ENCODE measurements around the gene IFNG. TPM values are rescaled to one million over a fixed set of nuclear protein-coding genes. Genes with fewer than 3 reads are reported as not detected.

The IFNG gene
- total and polyA plus RNA-seq, 8 donors: 0.38 TPM; not detected in 7

DNA sequence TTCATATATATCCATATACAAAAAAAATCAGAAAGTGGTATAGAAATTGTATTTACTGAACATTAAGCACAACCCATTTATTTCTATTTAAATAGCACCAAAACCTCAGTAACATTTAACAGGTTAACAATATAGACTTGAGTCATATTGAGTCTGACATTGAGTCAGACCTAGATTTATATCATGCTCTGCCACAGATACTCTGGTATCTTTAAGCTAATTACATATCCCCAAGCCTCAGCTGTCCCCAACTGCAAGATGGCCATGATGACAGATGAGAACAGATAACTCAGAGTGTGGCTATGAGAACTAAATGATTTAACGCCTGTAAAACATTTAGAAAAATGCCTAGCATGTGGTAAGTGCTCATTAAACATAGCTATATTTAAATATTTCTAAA, 40.3 kb downstream of the IFNG start:
- no peaks in the 10 kb centered on the region for H3K36me3 ChIP-seq
- H3K27me3 ChIP-seq: no peaks in the 10 kb centered on the region
- intact Hi-C loops (cut with DNase I): no loop called here
- DNase-seq (no peak), FAIRE-seq (no peak), ATAC-seq (no peak)
- TF ChIP-seq, protein P1, sequence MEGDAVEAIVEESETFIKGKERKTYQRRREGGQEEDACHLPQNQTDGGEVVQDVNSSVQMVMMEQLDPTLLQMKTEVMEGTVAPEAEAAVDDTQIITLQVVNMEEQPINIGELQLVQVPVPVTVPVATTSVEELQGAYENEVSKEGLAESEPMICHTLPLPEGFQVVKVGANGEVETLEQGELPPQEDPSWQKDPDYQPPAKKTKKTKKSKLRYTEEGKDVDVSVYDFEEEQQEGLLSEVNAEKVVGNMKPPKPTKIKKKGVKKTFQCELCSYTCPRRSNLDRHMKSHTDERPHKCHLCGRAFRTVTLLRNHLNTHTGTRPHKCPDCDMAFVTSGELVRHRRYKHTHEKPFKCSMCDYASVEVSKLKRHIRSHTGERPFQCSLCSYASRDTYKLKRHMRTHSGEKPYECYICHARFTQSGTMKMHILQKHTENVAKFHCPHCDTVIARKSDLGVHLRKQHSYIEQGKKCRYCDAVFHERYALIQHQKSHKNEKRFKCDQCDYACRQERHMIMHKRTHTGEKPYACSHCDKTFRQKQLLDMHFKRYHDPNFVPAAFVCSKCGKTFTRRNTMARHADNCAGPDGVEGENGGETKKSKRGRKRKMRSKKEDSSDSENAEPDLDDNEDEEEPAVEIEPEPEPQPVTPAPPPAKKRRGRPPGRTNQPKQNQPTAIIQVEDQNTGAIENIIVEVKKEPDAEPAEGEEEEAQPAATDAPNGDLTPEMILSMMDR (IDR thresholded peaks at IDR 0.05): no peak
- no peaks in the 10 kb centered on the region for H3K4me1 ChIP-seq
- H3K4me3 ChIP-seq: no peak overlapping the region
- no peak overlapping the region for H3K27ac ChIP-seq
- WGBS, 2 donors: 61 to 71% methylated on average over 1 of the region's 1 CpG
- no peaks in the 10 kb centered on the region for H3K9me3 ChIP-seq

DNA sequence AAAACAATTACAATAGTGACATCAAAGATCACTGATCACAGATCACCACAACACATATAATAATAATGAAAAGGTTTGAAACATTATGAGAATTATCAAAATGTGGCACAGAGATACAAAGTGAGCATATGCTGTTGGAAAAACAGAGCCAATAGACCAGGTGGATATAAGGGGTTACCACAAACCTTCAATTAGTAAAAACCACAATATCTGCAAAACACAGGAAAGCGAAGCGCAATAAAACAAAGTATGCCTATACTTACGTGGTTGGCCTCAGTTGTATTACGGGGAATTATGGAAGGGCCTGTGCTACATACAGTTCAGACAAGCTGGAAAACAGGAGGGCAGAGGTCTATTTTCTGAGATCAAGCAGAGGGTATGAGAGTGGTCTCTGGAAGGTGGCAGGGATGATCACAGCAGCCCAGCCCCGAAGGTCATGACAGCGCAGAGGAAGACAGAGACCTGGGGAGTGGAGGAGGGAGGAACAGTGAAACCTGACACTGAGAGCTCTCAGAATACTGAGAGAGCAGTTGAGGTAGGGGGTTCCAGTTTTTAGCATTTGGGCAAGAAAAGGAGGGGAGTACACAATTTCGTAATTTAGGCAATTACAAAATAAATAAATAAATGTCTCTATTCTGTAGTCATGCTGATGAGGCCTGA, 41.3 kb downstream of the IFNG start:
- TF ChIP-seq, protein P1 (IDR thresholded peaks at IDR 0.05): no peak
- no peaks in the 10 kb centered on the region for H3K9me3 ChIP-seq

DNA sequence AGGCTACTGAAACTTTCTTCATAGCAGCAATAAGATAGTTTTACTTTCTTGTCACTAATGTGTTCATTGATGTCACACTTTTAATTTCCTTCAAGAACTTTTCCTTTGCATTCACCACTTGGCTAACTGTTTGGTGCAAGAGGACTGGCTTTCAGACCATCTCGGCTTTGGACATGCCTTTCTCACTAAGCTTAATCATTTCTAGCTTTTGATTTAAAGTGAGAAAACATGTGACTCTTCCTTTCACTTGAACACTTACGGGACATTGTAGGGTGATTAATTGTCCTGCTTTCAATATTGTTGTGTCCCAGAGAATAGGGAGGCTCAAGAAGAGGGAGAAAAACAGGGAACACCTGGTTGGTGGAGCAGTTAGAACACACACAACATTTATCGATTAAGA, 41.9 kb downstream of the IFNG start:
- TF ChIP-seq, protein P1 (IDR thresholded peaks at IDR 0.05): no peak
- DNase-seq: no peak
- no peak overlapping the region for H3K27ac ChIP-seq
- no peaks in the 10 kb centered on the region for H3K36me3 ChIP-seq
- no peaks in the 10 kb centered on the region for H3K27me3 ChIP-seq
- intact Hi-C loops (cut with DNase I): no loop called here
- no peaks in the 10 kb centered on the region for H3K4me1 ChIP-seq
- no peak for ATAC-seq
- 62 to 66% methylated on average over 3 of the region's 3 CpGs for WGBS, 2 donors
- no peak overlapping the region for H3K4me3 ChIP-seq
- no peaks in the 10 kb centered on the region for H3K9me3 ChIP-seq
- FAIRE-seq: no peak

More for the DNA sequence above, 41.3 kb downstream of the IFNG start:
- intact Hi-C loops (cut with DNase I): no loop called here
- ATAC-seq (no peak), DNase-seq (no peak), FAIRE-seq (no peak)
- Histone ChIP-seq H3K4me1 (no peaks in the 10 kb centered on the region), H3K27me3 (no peaks in the 10 kb centered on the region), H3K27ac (no peak overlapping the region), H3K36me3 (no peaks in the 10 kb centered on the region), H3K4me3 (no peak overlapping the region)
- WGBS, 2 donors: 84 to 90% methylated on average over 7 of the region's 7 CpGs

DNA sequence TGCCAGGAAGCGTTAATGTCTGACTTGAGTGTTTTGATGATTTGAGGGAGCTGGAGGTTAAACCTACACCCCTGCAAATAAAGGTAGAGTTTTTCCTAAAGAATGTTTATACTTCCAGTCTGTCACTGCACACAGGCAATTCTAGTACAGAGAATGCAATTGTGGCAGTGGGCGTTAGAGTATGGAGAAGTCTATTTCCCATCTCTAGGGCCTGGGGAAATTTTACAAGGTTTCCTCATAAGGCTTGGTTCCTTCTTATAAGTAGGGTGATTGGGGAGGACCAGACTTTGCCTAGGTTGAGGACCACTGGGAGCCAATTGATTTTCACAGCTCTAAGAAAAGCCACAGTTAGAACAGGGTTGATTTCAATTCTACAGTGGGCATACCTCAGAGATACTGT, 44.3 kb downstream of the IFNG start:
- intact Hi-C loops (cut with DNase I): no loop called here
- Histone ChIP-seq H3K4me1 (no peaks in the 10 kb centered on the region), H3K27ac (no peak overlapping the region), H3K4me3 (no peak overlapping the region), H3K9me3 (no peaks in the 10 kb centered on the region), H3K27me3 (no peaks in the 10 kb centered on the region), H3K36me3 (no peaks in the 10 kb centered on the region)
- DNase-seq: no peak
- no peak for ATAC-seq
- FAIRE-seq: no peak
- WGBS, 2 donors: 88 to 89% methylated on average over 2 of the region's 2 CpGs
- TF ChIP-seq, protein P1 (IDR thresholded peaks at IDR 0.05): no peak

DNA sequence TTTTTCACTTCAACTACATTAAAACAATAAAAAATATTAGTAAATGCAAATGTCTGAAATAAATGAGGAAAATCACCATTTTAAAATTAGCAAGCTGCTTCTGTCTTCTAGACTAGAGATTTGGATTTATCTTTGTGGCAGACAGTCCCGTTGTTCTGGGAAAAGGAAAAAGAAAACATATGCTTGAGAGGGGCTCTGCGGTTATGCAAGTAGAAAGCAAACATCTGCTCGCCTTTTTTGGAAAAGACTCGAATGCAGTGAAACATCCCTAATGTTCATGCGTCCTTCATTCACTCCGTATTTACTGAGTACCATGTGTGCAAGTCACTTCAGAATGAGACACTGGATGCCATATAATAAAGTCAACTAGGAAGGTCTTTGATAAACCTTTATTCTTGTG, 44.9 kb downstream of the IFNG start:
- FAIRE-seq: no peak
- Histone ChIP-seq H3K27me3 (no peaks in the 10 kb centered on the region), H3K9me3 (no peaks in the 10 kb centered on the region), H3K4me1 (no peaks in the 10 kb centered on the region), H3K36me3 (no peaks in the 10 kb centered on the region), H3K4me3 (no peak overlapping the region), H3K27ac (no peak overlapping the region)
- WGBS, 2 donors: 72 to 78% methylated on average over 6 of the region's 6 CpGs
- TF ChIP-seq, protein P1 (IDR thresholded peaks at IDR 0.05): no peak
- DNase-seq: no peak
- intact Hi-C loops (cut with DNase I): no loop called here
- no peak for ATAC-seq

Data from pancreas (tissue), 10 donors.